GM21360 (cell line): ENCODE measurements around the gene TRIM24.
A peak's percentile ranks its signal among the peaks of the same experiment; 100 is the strongest.
"Not testable (repeated sequence)": the region's sequence is repeated elsewhere in the genome, so short reads cannot be mapped to it uniquely, and the experiment has no call there.

ENCODE experiments used
- ATAC-seq: cut with Tn5 transposase; IDR thresholded peaks from one replicate; pipeline ENCODE4 v1.9.1; 2021; ENCODE audit warnings: mild to moderate bottlenecking, moderate library complexity; ENCODE audit not compliant: unreplicated experiment

TRIM24 gene

GRCh38 chr7:138460176-138460648 is at the start of gene TRIM24:
TRIM24 (plus strand) TSS chr7:138460259; CDS start chr7:138460549, 290 bp downstream.
- ATAC-seq: peak; percentile 69

- ATAC-seq: not testable (repeated sequence)
Observed at GRCh38 chr7:138412077-138412476, 48.0 kb upstream of the TRIM24 start.

- ATAC-seq: not testable (repeated sequence)
Observed at GRCh38 chr7:138412921-138413320, 47.1 kb upstream of the TRIM24 start.

- ATAC-seq: no peak
Observed at GRCh38 chr7:138417078-138417700, 42.9 kb upstream of the TRIM24 start.

- no peak for ATAC-seq
Observed at GRCh38 chr7:138417764-138418163, 42.3 kb upstream of the TRIM24 start.

- ATAC-seq: not testable (repeated sequence)
Observed at GRCh38 chr7:138418403-138418802, 41.7 kb upstream of the TRIM24 start.

GRCh38 chr7:138425026-138425425 is 35.0 kb upstream of the TRIM24 start:
- ATAC-seq: no peak

- no peak for ATAC-seq
Observed at GRCh38 chr7:138429577-138430250, 30.3 kb upstream of the TRIM24 start.

GRCh38 chr7:138431517-138431916 is 28.5 kb upstream of the TRIM24 start:
- ATAC-seq: no peak

- no peak for ATAC-seq
Observed at GRCh38 chr7:138433583-138434443, 26.2 kb upstream of the TRIM24 start.

GRCh38 chr7:138434597-138435019 is 25.5 kb upstream of the TRIM24 start:
- ATAC-seq: no peak

- no peak for ATAC-seq
Observed at GRCh38 chr7:138435231-138435919, 24.7 kb upstream of the TRIM24 start.

- ATAC-seq: no peak
Observed at GRCh38 chr7:138436388-138436787, 23.7 kb upstream of the TRIM24 start.

GRCh38 chr7:138440460-138440859 is 19.6 kb upstream of the TRIM24 start:
- no peak for ATAC-seq

- ATAC-seq: no peak
Observed at GRCh38 chr7:138442822-138443221, 17.2 kb upstream of the TRIM24 start.

GRCh38 chr7:138449580-138449979 is 10.5 kb upstream of the TRIM24 start:
- ATAC-seq: no peak

GRCh38 chr7:138455609-138456008 is 4.5 kb upstream of the TRIM24 start:
- no peak for ATAC-seq

GRCh38 chr7:138456220-138456619 is 3.8 kb upstream of the TRIM24 start:
- ATAC-seq: no peak

- no peak for ATAC-seq
Observed at GRCh38 chr7:138458576-138459412, 1.3 kb upstream of the TRIM24 start.
